22Rv1 (cell line): ENCODE data around the gene TCERG1L.

ENCODE experiments used
- ZFX ChIP-seq: fragments of 450-650 bp; IDR thresholded peaks from 2 replicates; pipeline ENCODE4 v1.6.1; 2017; ENCODE audit warnings: antibody characterized with exemption, borderline replicate concordance
- TF ChIP-seq, protein P1 (sequence below): fragments of 450-650 bp; IDR thresholded peaks from 2 replicates; pipeline ENCODE4 v1.5.1; 2017; ENCODE audit warnings: mild to moderate bottlenecking

DNA sequence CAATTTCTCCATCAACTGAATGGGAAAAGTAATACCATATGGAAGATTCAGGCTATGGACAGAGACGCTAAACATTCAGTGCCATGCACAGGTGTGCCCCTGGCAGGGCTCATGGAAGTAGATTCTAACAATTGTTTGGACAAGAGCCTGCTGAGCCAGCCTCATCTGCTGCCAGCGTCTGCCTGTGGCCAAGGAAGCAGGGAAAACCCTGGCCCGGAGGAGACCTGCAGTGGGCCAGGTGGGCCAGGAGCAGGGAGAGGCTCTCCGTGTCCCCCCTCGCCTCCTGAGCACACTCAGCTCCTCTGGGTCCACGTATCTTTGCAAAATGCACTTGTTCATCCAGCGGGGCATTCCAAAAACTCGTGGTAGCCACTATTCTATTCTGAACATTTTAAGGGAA is 130.1 kb downstream of the TCERG1L start:
- TF ChIP-seq, protein P1, sequence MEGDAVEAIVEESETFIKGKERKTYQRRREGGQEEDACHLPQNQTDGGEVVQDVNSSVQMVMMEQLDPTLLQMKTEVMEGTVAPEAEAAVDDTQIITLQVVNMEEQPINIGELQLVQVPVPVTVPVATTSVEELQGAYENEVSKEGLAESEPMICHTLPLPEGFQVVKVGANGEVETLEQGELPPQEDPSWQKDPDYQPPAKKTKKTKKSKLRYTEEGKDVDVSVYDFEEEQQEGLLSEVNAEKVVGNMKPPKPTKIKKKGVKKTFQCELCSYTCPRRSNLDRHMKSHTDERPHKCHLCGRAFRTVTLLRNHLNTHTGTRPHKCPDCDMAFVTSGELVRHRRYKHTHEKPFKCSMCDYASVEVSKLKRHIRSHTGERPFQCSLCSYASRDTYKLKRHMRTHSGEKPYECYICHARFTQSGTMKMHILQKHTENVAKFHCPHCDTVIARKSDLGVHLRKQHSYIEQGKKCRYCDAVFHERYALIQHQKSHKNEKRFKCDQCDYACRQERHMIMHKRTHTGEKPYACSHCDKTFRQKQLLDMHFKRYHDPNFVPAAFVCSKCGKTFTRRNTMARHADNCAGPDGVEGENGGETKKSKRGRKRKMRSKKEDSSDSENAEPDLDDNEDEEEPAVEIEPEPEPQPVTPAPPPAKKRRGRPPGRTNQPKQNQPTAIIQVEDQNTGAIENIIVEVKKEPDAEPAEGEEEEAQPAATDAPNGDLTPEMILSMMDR: no peak
- TF ChIP-seq ZFX: no peak
